NT2/D1 (cell line): ENCODE measurements around the gene GPR37.

Experiments used
- SUZ12 ChIP-seq: IDR thresholded peaks from 2 replicates; pipeline ENCODE4 v1.6.1; 2011; ENCODE audit not compliant: insufficient read length, insufficient read depth; ENCODE audit errors: extremely low read depth
- YY1 ChIP-seq: IDR thresholded peaks from 2 replicates; pipeline ENCODE4 v1.6.1; 2011; ENCODE audit not compliant: insufficient read length, insufficient read depth

GRCh38 chr7:124779620-124780019, 14.0 kb upstream of the GPR37 start:
- TF ChIP-seq YY1 (no peak), SUZ12 (no peak)
